Mucosa of descending colon (tissue), 3 donors: Measurements from ENCODE around the gene IMMP2L. TPM values are rescaled to one million over a fixed set of nuclear protein-coding genes. Genes with fewer than 3 reads are reported as not detected.

Experiments used
- ATAC-seq: fragments of 200-7000 bp; cut with Tn5 transposase; one replicate; pipeline ENCODE4 v1.9.1; 2020; ENCODE audit warnings: mild to moderate bottlenecking, moderate library complexity
- DNase-seq, 3 donors: peaks; one replicate each; pipeline ENCODE4 v3.0.0-alpha.2; 2020
- H3K36me3 ChIP-seq: fragments of 200-600 bp; one replicate; pipeline ENCODE4 v1.8.0; 2021; ENCODE audit warnings: low read depth, mild to moderate bottlenecking
- H3K4me1 ChIP-seq: fragments of 200-600 bp; one replicate; pipeline ENCODE4 v1.8.0; 2021; ENCODE audit warnings: low read depth, mild to moderate bottlenecking
- H3K4me3 ChIP-seq: fragments of 200-600 bp; one replicate; pipeline ENCODE4 v1.8.0; 2021; ENCODE audit warnings: mild to moderate bottlenecking
- H3K9me3 ChIP-seq: fragments of 200-600 bp; one replicate; pipeline ENCODE4 v1.8.0; 2021; ENCODE audit warnings: mild to moderate bottlenecking
- CTCF ChIP-seq: fragments of 200-600 bp; IDR thresholded peaks from one replicate; pipeline ENCODE4 v1.8.0; 2022; ENCODE audit warnings: antibody characterized with exemption, mild to moderate bottlenecking
- intact Hi-C, 2 donors: fragments of 100-400 bp; cut with DNase I in 1 of 2; cut with micrococcal nuclease in 1 of 2; formaldehyde crosslinking; loops; one replicate each; pipeline versions ENCODE4 v1.11.0 to v1.11.1; 2022; cut with DNase I, micrococcal nuclease
- total RNA-seq, 3 donors: library from RNA; stranded (reverse); fragmentation: NEBNext Ultra II Directional in 2 of 3; extraction: Animal tissue kit (Norgen Biotek cat#: 25700) in 2 of 3; gene quantifications; one replicate each; pipeline versions ENCODE4 v1.2.1 to v1.2.4, GENCODE V29; 2021 to 2023
- donor health status: DM: no; HTN: no; CAD: no; lungs with moderate emphysema.
- donor health status: DM: no; HTN: no; CAD: no.
- donor health status: DM: no; HTN: yes; CAD: no.

IMMP2L gene
- total RNA-seq, 3 donors from 2014 or later: 12.1 to 20.7 (median 17.7) TPM

GRCh38 chr7:111424768-111425167 is 137.5 kb downstream of the IMMP2L start:
- no peak overlapping the region for H3K4me3 ChIP-seq
- H3K9me3 ChIP-seq: no peaks in the 10 kb centered on the region
- H3K4me1 ChIP-seq: no peaks in the 10 kb centered on the region
- H3K36me3 ChIP-seq: no peaks in the 10 kb centered on the region
- DNase-seq: no peak
- no peak for ATAC-seq
- no peak for TF ChIP-seq CTCF
- intact Hi-C loops: no loop called here

GRCh38 chr7:111414374-111414773 is 147.9 kb downstream of the IMMP2L start:
- Histone ChIP-seq H3K9me3 (no peaks in the 10 kb centered on the region), H3K4me1 (no peaks in the 10 kb centered on the region), H3K36me3 (no peaks in the 10 kb centered on the region), H3K4me3 (no peak overlapping the region)
- intact Hi-C loops: no loop called here
- no peak for ATAC-seq
- DNase-seq: no peak
- TF ChIP-seq CTCF: no peak

GRCh38 chr7:111413739-111414138 is 148.6 kb downstream of the IMMP2L start:
- Histone ChIP-seq H3K4me1 (no peaks in the 10 kb centered on the region), H3K4me3 (no peak overlapping the region), H3K36me3 (no peaks in the 10 kb centered on the region), H3K9me3 (no peaks in the 10 kb centered on the region)
- no peak for TF ChIP-seq CTCF
- no peak for ATAC-seq
- intact Hi-C loops: no loop called here
- DNase-seq: no peak

- intact Hi-C loops: no loop called here
- no peak overlapping the region for H3K4me3 ChIP-seq
- no peaks in the 10 kb centered on the region for H3K4me1 ChIP-seq
- no peaks in the 10 kb centered on the region for H3K36me3 ChIP-seq
- no peaks in the 10 kb centered on the region for H3K9me3 ChIP-seq
- ATAC-seq (no peak), DNase-seq (no peak)
- TF ChIP-seq CTCF: no peak
Observed at GRCh38 chr7:111410899-111411298, 151.4 kb downstream of the IMMP2L start.

- DNase-seq: no peak
- H3K36me3 ChIP-seq: no peaks in the 10 kb centered on the region
- H3K4me3 ChIP-seq: no peak overlapping the region
- intact Hi-C loops: no loop called here
- TF ChIP-seq CTCF: no peak
- H3K4me1 ChIP-seq: no peaks in the 10 kb centered on the region
- ATAC-seq: no peak
- H3K9me3 ChIP-seq: no peaks in the 10 kb centered on the region
Observed at GRCh38 chr7:111409714-111410422, 152.4 kb downstream of the IMMP2L start.

GRCh38 chr7:111408724-111409123 is 153.6 kb downstream of the IMMP2L start:
- DNase-seq (no peak), ATAC-seq (no peak)
- Histone ChIP-seq H3K4me1 (no peaks in the 10 kb centered on the region), H3K36me3 (no peaks in the 10 kb centered on the region), H3K4me3 (no peak overlapping the region), H3K9me3 (no peaks in the 10 kb centered on the region)
- TF ChIP-seq CTCF: no peak
- intact Hi-C loops: no loop called here
